ENCODE measurements around the gene CA7.

CA7 gene

GRCh38 chr16:66898933-66899309 is 54.7 kb downstream of the CA7 start:
- no peak for DNase-seq (ENCODE audit: low spot score)

- no peak for DNase-seq (ENCODE audit: low spot score)
Measured at GRCh38 chr16:66899310-66899944, 55.2 kb downstream of the CA7 start.

- no peak for DNase-seq (ENCODE audit: low spot score)
Measured at GRCh38 chr16:66899945-66900710, 55.9 kb downstream of the CA7 start.

- DNase-seq (ENCODE audit: low spot score) = no peak
Measured at GRCh38 chr16:66900721-66901441, 56.7 kb downstream of the CA7 start.

GRCh38 chr16:66901626-66902025 is 57.4 kb downstream of the CA7 start:
- no peak for DNase-seq (ENCODE audit: low spot score)

GRCh38 chr16:66902648-66903543 is 58.7 kb downstream of the CA7 start:
- DNase-seq (ENCODE audit: low spot score) = no peak
